ENCODE data around the gene TOP3B. TPM values are rescaled to one million over a fixed set of nuclear protein-coding genes. Genes with fewer than 3 reads are reported as not detected.

Gene TOP3B
- total and polyA plus RNA-seq, 9 of the 15 experiments (the other 6 are each of a cell fraction or from before 2014, with no cell fraction given), result 3.0 to 188 (median 112) TPM

GRCh38 chr22:21915624-21916308 lies 66.8 kb downstream of the TOP3B start (continued):
- TF ChIP-seq ETV1 (tag; conservative IDR thresholded peaks at IDR 0.05; ENCODE audit: low read depth), result no peak
- TF ChIP-seq, protein P1, sequence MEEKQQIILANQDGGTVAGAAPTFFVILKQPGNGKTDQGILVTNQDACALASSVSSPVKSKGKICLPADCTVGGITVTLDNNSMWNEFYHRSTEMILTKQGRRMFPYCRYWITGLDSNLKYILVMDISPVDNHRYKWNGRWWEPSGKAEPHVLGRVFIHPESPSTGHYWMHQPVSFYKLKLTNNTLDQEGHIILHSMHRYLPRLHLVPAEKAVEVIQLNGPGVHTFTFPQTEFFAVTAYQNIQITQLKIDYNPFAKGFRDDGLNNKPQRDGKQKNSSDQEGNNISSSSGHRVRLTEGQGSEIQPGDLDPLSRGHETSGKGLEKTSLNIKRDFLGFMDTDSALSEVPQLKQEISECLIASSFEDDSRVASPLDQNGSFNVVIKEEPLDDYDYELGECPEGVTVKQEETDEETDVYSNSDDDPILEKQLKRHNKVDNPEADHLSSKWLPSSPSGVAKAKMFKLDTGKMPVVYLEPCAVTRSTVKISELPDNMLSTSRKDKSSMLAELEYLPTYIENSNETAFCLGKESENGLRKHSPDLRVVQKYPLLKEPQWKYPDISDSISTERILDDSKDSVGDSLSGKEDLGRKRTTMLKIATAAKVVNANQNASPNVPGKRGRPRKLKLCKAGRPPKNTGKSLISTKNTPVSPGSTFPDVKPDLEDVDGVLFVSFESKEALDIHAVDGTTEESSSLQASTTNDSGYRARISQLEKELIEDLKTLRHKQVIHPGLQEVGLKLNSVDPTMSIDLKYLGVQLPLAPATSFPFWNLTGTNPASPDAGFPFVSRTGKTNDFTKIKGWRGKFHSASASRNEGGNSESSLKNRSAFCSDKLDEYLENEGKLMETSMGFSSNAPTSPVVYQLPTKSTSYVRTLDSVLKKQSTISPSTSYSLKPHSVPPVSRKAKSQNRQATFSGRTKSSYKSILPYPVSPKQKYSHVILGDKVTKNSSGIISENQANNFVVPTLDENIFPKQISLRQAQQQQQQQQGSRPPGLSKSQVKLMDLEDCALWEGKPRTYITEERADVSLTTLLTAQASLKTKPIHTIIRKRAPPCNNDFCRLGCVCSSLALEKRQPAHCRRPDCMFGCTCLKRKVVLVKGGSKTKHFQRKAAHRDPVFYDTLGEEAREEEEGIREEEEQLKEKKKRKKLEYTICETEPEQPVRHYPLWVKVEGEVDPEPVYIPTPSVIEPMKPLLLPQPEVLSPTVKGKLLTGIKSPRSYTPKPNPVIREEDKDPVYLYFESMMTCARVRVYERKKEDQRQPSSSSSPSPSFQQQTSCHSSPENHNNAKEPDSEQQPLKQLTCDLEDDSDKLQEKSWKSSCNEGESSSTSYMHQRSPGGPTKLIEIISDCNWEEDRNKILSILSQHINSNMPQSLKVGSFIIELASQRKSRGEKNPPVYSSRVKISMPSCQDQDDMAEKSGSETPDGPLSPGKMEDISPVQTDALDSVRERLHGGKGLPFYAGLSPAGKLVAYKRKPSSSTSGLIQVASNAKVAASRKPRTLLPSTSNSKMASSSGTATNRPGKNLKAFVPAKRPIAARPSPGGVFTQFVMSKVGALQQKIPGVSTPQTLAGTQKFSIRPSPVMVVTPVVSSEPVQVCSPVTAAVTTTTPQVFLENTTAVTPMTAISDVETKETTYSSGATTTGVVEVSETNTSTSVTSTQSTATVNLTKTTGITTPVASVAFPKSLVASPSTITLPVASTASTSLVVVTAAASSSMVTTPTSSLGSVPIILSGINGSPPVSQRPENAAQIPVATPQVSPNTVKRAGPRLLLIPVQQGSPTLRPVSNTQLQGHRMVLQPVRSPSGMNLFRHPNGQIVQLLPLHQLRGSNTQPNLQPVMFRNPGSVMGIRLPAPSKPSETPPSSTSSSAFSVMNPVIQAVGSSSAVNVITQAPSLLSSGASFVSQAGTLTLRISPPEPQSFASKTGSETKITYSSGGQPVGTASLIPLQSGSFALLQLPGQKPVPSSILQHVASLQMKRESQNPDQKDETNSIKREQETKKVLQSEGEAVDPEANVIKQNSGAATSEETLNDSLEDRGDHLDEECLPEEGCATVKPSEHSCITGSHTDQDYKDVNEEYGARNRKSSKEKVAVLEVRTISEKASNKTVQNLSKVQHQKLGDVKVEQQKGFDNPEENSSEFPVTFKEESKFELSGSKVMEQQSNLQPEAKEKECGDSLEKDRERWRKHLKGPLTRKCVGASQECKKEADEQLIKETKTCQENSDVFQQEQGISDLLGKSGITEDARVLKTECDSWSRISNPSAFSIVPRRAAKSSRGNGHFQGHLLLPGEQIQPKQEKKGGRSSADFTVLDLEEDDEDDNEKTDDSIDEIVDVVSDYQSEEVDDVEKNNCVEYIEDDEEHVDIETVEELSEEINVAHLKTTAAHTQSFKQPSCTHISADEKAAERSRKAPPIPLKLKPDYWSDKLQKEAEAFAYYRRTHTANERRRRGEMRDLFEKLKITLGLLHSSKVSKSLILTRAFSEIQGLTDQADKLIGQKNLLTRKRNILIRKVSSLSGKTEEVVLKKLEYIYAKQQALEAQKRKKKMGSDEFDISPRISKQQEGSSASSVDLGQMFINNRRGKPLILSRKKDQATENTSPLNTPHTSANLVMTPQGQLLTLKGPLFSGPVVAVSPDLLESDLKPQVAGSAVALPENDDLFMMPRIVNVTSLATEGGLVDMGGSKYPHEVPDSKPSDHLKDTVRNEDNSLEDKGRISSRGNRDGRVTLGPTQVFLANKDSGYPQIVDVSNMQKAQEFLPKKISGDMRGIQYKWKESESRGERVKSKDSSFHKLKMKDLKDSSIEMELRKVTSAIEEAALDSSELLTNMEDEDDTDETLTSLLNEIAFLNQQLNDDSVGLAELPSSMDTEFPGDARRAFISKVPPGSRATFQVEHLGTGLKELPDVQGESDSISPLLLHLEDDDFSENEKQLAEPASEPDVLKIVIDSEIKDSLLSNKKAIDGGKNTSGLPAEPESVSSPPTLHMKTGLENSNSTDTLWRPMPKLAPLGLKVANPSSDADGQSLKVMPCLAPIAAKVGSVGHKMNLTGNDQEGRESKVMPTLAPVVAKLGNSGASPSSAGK (IDR thresholded peaks at IDR 0.05), result no peak
- no peak for TF ChIP-seq MCM5 (IDR thresholded peaks at IDR 0.05; ENCODE audit: low read depth)
- TF ChIP-seq MAFK (IDR thresholded peaks at IDR 0.05; ENCODE audit: low read length), result no peak; the same call in 1 of the 2 replicates
- TF ChIP-seq RBM39 (optimal IDR thresholded peaks at IDR 0.05; ENCODE audit: low read depth, low read length), result no peak
- TF ChIP-seq MBD2 (IDR thresholded peaks at IDR 0.05; ENCODE audit: borderline replicate concordance, low read depth), result no peak
- no peak for TF ChIP-seq GABPB1 (CRISPR knock-in tag; IDR thresholded peaks at IDR 0.05)
- TF ChIP-seq, protein P2, sequence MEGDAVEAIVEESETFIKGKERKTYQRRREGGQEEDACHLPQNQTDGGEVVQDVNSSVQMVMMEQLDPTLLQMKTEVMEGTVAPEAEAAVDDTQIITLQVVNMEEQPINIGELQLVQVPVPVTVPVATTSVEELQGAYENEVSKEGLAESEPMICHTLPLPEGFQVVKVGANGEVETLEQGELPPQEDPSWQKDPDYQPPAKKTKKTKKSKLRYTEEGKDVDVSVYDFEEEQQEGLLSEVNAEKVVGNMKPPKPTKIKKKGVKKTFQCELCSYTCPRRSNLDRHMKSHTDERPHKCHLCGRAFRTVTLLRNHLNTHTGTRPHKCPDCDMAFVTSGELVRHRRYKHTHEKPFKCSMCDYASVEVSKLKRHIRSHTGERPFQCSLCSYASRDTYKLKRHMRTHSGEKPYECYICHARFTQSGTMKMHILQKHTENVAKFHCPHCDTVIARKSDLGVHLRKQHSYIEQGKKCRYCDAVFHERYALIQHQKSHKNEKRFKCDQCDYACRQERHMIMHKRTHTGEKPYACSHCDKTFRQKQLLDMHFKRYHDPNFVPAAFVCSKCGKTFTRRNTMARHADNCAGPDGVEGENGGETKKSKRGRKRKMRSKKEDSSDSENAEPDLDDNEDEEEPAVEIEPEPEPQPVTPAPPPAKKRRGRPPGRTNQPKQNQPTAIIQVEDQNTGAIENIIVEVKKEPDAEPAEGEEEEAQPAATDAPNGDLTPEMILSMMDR (IDR thresholded peaks at IDR 0.05 in 2 of 3, conservative IDR thresholded peaks at IDR 0.05 in 1 of 3; ENCODE audit: insufficient read depth in 2 of 3, low read depth in 1 of 3, low read length in 3 of 3), result 0 out of 6 replicates have a peak, but pooled peaks of 1 of the 3 experiments have one; percentile 14
- TF ChIP-seq PPARD (CRISPR knock-in tag; IDR thresholded peaks at IDR 0.05), result no peak
- no peak for TF ChIP-seq CBFA2T2 (conservative IDR thresholded peaks at IDR 0.05)
- no peak for TF ChIP-seq KDM2B (CRISPR knock-in tag; IDR thresholded peaks at IDR 0.05)
- TF ChIP-seq, protein P3, sequence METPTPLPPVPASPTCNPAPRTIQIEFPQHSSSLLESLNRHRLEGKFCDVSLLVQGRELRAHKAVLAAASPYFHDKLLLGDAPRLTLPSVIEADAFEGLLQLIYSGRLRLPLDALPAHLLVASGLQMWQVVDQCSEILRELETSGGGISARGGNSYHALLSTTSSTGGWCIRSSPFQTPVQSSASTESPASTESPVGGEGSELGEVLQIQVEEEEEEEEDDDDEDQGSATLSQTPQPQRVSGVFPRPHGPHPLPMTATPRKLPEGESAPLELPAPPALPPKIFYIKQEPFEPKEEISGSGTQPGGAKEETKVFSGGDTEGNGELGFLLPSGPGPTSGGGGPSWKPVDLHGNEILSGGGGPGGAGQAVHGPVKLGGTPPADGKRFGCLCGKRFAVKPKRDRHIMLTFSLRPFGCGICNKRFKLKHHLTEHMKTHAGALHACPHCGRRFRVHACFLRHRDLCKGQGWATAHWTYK (CRISPR knock-in tag; IDR thresholded peaks at IDR 0.05), result no peak
- TF ChIP-seq CBX3 (IDR thresholded peaks at IDR 0.05; ENCODE audit: borderline replicate concordance in 1 of 2, low read length in 2 of 2), result peak in 1 of 2 experiments; percentile 59; a peak in 1 of 3 replicates
- no peak for TF ChIP-seq SOX6 (IDR thresholded peaks at IDR 0.05)
